HG02938 (cell line): ENCODE data around the gene ATAD5.

Experiments
- ATAC-seq: cut with Tn5 transposase; IDR thresholded peaks from one replicate; pipeline ENCODE4 v1.9.1; 2021; ENCODE audit warnings: mild to moderate bottlenecking, moderate library complexity; ENCODE audit not compliant: unreplicated experiment

ATAD5 gene

GRCh38 chr17:30823421-30823820, 8.3 kb upstream of the ATAD5 start:
- no peak for ATAC-seq

GRCh38 chr17:30824002-30824355, 7.8 kb upstream of the ATAD5 start:
- no peak for ATAC-seq

GRCh38 chr17:30824356-30825145, 7.2 kb upstream of the ATAD5 start, which contains the start of gene CRLF3:
Gene CRLF3, minus strand, starts transcription at chr17:30824692. Its CDS starts 41 bp downstream, at chr17:30824651.
- ATAC-seq: no peak

- ATAC-seq: no peak
Observed at GRCh38 chr17:30827082-30827481, 4.7 kb upstream of the ATAD5 start.

- ATAC-seq: no peak
Observed at GRCh38 chr17:30829022-30829421, 2.7 kb upstream of the ATAD5 start.

GRCh38 chr17:30831257-30831656, 509 bp upstream of the ATAD5 start:
- ATAC-seq: no peak

DNA sequence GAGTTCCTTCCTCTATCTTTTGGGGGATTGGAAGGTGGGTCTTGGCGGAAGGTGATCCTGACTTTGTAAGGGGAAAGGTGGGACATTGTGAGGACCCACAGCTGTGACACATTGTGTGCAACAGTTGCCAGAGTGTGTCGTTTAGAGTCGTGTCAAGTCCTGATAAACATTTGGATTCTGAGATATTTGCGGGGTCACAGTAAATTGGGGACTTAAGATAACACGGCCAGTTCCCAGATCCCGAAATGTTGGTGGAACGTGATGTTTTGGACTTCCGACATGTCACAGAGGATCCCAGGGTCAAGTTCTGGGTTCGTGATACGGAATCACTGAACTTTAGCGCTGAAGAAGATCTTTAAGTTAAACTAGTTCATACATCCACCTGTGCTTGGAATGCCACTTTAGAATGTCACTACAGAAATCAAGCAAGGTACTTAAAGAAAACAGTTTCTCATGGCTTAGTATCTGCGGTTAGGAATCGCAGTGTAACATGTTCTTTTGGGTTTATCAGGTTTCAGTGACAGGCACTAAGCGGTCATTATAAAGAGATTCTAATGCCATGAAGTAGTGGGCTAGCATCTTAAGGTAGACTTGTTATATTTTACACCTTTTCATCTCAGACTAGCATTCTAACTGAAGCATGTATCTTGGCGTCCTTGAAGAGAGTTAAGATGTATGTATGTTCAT, 815 bp downstream of the ATAD5 start:
- no peak for ATAC-seq

- no peak for ATAC-seq
Observed at GRCh38 chr17:30838202-30838807, 6.5 kb downstream of the ATAD5 start.

DNA sequence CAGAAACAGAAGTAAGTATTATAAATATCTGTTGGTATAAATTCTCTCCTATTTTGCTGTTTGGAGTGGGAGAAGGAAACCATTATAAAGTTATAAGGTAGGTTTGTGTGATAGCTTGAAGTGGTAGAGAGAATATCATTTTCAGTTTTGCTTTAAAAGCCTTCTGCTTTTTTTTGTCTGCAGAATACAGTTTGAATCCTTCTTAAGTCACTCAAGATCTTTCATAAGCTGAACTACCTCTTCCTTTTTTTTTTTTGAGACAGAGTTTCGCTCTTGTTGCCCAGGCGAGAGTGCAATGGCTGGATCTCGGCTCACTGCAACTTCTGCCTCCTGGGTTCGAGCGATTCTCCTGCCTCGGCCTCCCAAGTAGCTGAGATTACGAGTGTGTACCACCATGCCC, 9.0 kb downstream of the ATAD5 start:
- no peak for ATAC-seq

DNA sequence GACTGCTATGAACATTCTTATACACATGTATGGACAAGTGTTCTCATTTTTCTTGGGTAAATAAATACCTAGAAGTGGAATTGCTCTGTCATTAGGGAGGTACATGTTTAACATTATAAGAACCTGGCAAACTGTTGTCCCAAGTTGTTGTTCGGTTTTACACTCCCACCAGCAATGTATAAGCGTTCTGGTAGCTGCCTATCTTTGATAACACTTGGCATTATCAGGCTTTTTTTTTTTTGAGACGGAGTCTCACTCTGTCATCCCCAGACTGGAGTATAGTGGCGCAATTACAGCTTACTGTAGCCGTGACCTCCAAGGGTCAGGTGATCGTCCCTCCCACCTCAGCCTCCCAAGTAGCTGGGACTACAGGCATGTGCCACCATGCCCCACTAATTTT, 16.3 kb downstream of the ATAD5 start:
- ATAC-seq: no peak

GRCh38 chr17:30854146-30854545, 22.4 kb downstream of the ATAD5 start:
- ATAC-seq: no peak

DNA sequence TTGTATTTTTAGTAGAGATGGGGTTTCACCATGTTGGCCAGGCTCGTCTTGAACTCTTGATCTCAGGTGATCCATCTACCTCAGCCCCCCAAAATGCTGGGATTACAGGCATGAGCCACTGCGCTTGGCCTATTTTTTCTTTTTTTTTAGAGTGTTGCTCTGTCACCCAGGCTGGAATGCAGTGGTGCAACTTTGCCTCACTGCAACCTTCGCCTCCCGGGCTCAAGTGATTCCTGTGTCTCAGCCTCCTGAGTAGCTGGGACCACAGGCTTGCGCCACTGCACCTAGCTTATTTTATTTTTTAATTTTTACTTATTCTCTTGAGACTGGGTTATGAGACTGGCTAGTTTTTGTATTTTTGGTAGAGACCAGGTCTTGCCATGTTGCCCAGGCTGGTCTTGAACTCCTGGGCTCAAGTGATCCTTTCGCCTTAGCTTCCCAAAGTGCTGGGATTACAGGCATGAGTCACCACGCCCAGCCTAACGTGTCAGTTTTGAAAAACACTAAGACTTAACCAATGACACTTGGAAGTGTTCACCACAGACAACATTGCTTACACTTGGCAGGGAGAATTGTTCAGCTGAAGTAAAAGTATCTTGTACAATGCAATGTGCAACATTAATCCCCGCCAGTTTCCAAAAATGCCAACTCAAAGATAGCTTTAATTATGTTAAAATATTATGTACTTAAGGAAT, 26.9 kb downstream of the ATAD5 start:
- no peak for ATAC-seq

GRCh38 chr17:30864636-30865035, 32.9 kb downstream of the ATAD5 start:
- ATAC-seq: no peak

DNA sequence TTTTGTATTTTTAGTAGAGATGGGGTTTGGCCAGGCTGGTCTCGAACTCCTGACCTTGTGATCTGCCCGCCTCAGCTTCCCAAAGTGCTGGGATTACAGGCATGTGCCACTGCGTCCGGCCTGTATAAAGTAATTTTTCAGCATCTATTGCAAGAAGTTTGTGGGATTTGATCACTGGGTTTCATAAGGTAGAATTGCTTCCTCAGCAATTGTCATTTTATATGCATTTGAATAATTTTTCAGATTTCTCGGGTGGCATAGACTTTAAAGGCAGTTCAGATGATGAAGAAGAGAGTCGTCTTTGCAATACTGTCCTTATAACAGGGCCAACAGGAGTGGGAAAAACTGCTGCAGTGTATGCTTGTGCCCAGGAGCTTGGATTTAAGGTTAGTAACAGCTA, 37.2 kb downstream of the ATAD5 start:
- ATAC-seq: no peak

DNA sequence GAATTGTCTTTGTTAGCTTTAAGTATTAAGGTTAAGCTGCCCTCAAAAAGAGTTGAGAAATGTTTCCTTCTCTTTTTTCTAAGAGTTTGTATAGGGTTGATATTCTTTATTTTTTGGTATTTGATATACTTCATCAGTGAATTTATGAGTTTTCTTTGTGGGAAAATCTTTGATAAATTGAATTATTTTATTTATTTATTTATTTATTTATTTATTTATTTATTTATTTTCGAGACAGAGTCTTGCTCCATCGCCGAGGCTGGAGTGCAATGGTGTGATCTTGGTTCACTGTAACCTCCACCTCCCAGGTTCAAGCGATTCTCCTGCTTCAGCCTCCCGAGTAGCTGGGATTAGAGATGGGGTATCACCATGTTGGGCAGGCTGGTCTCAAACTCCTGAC, 54.4 kb downstream of the ATAD5 start:
- ATAC-seq: no peak

DNA sequence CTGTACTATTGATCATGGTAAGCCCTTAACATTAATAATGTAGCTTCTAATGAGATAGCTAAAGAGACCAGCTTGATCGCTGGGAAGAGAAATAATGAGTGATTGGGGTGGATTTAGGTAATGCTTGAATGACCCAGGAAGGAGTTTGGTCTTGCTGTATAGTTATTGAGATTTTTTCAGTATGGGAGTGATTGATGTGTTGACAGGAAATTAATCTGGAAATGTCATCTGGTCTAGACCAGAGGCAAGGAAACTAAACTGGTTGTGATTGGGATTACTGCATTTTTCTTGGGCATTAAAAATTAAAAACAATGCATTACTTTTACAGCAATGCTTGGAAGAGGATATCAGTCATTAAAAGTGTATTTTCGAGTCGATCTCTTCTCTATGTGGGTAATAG, 62.5 kb downstream of the ATAD5 start:
- ATAC-seq: no peak

DNA sequence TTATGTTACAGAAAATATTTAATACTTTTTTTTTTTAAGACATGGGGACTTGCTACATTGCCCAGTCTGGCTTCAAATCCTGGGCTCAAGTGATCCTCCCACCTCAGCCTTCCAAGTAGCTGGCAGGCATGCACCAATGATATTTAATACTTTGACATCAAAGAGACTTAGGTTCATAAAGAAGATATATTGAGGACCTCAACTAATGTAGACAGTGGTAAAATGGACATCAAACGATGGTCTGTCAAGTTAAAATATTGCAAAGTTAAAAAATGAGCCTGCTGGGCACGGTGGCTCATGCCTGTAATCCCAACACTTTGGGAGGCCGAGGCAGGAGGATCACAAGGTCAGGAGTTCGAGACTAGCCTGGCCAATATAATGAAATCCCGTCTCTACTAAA, 65.5 kb downstream of the ATAD5 start:
- ATAC-seq: no peak

GRCh38 chr17:30905742-30906100, 74.0 kb downstream of the ATAD5 start:
- peak; percentile 26 for ATAC-seq

GRCh38 chr17:30906101-30906911, 74.5 kb downstream of the ATAD5 start, which contains the start of gene TEFM:
Gene TEFM, minus strand, starts transcription at chr17:30906238. Its CDS starts 40 bp downstream, at chr17:30906198.
- ATAC-seq: peak; percentile 83

GRCh38 chr17:30908717-30909420, 77.1 kb downstream of the ATAD5 start:
- no peak for ATAC-seq
